NCI-H748 (cell line): ENCODE data around the gene ZNF532.
"Not testable (repeated sequence)": the region's sequence is repeated elsewhere in the genome, so short reads cannot be mapped to it uniquely, and the experiment has no call there.

Experiments used
- DNase-seq: peaks from one replicate; lab custom pipeline; 2025; ENCODE audit not compliant: unreplicated experiment; lab: John Stamatoyannopoulos, UW

ZNF532 gene

GRCh38 chr18:58847383-58848071, 17.1 kb upstream of the ZNF532 start:
- no peak for DNase-seq

GRCh38 chr18:58848685-58849084, 16.0 kb upstream of the ZNF532 start:
- DNase-seq: no peak

GRCh38 chr18:58850786-58851469, 13.7 kb upstream of the ZNF532 start:
- no peak for DNase-seq

DNA sequence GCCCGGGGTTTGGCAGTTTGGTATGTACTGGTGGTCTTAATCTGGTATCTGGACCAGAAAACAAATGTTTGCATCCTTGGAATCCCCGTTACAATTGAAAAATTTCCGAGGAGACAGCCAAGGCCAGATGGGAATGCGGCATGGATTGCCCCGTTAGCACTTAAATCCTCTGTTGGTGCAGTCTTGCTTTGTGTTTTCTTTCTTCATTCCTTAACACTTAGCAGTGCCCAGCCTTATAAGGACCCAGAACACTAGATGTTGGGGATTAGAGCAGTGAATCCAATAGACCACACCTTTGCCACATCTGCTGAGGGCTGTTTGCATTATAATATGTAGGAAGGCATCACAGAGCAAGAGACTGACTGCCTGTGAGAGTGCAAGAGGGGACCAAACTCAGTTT, 12.8 kb upstream of the ZNF532 start:
- no peak for DNase-seq

DNA sequence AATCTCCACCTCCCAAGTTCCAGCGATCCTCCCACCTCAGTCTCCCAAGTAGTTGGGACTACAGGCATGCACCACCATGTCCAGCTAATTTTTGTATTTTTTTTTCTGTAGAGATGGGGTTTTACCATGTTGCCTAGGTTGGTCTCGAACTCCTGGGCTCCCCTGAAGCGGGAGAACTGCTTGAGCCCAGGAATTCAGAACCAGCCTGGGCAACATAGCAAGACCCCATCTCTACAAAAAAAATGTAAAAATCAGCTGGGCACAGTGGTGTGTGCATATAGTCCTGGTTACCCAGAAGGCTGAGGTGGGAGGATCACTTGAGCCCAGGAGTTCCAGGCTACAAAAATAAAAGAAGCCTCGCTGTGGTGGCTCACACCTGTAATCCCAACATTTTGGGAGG, 12.0 kb upstream of the ZNF532 start:
- DNase-seq: no peak

- no peak for DNase-seq
Measured at GRCh38 chr18:58853561-58853960, 11.1 kb upstream of the ZNF532 start.

- DNase-seq: not testable (repeated sequence)
Measured at GRCh38 chr18:58855521-58855920, 9.2 kb upstream of the ZNF532 start.

DNA sequence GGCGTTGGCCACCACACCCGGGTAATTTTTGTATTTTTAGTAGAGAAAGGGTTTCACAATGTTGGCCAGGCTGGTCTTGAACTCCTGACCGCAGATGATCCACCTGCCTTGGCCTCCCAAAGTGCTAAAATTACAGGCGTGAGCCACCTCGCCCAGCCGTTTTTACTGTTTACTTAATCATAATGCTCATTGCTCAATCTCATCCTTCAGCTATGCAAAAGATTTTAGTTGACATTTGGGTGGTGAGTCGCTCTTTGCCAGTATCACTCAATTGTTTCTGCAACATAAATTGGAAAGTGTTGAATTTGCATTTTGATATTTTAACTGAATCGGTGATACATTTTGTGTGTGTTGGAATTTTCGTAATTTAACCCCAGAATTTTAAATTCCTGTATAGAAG, 7.8 kb upstream of the ZNF532 start:
- no peak for DNase-seq

DNA sequence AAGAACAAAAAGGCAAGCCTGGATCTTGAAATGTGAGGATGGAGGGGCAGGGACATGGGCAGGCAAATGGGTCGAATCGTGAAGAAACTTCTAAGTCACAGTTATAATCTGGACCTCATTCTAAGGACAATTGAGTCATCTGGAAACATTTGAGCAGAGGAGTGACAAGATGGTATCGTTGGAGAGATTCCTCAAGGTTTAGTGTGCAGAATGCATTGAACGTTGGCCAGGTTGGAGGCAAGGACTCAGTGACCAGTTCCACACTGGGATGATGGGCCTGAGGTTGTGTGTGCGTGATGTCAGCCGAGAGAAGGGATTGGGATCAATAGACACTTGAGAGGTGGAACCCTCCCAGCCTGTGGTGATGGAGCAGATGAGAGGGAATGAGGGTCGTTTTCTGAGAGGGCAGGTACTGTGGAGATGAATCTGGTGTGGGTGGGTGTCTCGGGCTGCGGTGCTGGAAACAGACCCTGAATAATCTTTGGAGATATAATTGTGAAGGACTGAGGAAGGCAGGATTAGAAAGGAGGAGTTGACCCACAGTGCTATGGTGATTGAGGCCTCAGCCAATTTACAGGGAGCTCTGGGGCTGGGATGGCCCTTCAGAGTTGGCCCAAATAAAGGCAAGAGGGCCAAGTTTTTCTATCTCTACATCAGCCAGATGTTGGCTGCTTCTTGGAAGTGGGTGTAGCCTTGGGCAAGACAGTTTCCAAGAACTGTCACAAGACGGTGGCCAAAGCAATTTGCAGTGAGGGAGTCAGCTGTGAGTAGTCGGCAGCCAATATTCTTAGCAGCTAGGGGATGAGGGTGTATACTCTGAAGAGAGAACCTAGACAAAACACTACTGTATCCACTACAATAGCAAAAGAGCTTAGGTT, 5.8 kb upstream of the ZNF532 start:
- DNase-seq: no peak

DNA sequence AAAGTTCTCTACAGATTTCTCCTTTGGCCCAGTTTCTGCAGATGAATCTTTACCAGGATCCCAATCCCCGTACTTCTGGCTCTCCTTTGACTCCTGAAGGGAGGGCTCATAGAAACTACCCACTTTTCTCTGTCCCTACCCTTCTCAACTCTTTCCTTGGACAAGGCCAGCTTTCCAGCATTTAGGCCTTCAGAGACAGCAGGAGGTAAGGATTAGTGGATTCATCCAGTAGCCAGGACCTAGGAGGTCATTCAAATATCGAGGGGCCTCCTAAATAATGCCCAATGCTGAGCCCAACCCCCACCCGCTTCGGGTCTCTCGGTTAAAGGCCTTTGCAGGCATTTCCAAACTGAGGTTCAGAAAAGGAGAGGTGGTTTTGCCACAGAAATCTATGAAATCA, 4.8 kb upstream of the ZNF532 start:
- no peak for DNase-seq

- DNase-seq: no peak
Measured at GRCh38 chr18:58860747-58861231, 3.9 kb upstream of the ZNF532 start.

- DNase-seq: no peak
Measured at GRCh38 chr18:58861353-58861752, 3.3 kb upstream of the ZNF532 start.

- DNase-seq: no peak
Measured at GRCh38 chr18:58861861-58862301, 2.8 kb upstream of the ZNF532 start.

- no peak for DNase-seq
Measured at GRCh38 chr18:58862356-58862755, 2.3 kb upstream of the ZNF532 start.

DNA sequence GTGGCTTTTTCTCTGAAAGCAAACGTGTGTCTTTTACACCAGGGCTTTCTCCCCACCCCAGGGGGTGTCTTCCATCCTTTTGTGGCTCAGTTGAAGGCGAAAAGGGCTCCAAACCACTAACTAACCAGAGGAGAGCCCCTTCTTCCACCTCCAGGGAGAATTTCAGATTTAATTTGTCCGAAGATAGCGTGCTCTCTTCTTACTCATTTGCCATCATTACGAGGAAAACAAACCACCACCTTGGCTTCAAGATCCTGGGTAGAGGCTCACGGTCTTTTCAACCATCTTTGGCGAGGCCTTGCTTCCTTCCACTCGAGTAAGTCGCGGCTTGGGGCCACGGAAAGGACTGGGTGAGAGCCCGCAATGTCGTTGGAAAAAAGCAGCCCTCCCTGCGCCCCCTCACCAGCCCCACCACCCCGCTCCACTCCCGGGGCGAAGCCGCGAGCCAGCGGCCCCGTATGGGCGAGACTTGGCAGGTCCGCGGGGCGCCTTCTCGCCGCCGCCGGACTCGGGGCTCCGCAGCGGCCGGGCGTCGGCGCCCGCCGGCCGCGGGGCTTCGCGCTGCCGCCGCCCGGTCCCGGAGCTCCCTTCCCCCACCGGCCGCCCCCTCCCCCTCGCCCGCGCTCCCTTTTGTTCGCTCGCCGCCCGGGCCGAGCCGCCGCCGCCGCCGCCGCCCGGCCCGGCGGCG, 1.7 kb upstream of the ZNF532 start:
- DNase-seq: peak; percentile 76

- DNase-seq: peak; percentile 78
Measured at GRCh38 chr18:58863539-58864145, 1.0 kb upstream of the ZNF532 start.

- no peak for DNase-seq
Measured at GRCh38 chr18:58865033-58865590, 435 bp downstream of the ZNF532 start.

GRCh38 chr18:58865701-58866065, 1.0 kb downstream of the ZNF532 start:
- no peak for DNase-seq

- no peak for DNase-seq
Measured at GRCh38 chr18:58866066-58866772, 1.5 kb downstream of the ZNF532 start.

DNA sequence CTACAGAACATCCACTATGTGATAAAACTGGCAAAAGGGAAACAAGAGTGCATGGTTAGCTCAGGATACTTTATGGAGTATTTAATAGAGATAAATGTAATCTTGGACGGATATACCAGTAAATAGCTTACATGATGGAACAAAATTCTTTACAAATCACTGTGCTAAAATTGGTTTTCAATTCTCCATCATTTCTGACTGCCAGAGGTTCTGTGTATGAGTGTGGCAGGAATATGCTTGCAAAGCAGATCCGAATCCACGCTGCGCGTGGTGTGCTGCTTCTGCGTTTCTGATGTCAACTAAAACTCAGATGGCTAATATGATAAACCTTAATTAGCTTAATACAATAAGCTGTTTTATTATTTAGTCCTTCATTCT, 2.1 kb downstream of the ZNF532 start:
- no peak for DNase-seq
